HepG2 (cell line): ENCODE results near the gene OGFOD3. TPM values are rescaled to one million over a fixed set of nuclear protein-coding genes. Genes with fewer than 3 reads are reported as not detected.
A peak's percentile ranks its signal among the peaks of the same experiment; 100 is the strongest.

Experiments
- CENPX ChIP-seq: sonication (generic); formaldehyde crosslinking; IDR thresholded peaks from 2 replicates; pipeline ENCODE4 v1.9.0; 2021; ENCODE audit warnings: mild to moderate bottlenecking, missing genetic modification reagents, moderate library complexity
- FOXK1 ChIP-seq: sonication (generic); formaldehyde crosslinking; IDR thresholded peaks from 2 replicates; pipeline ENCODE4 v1.4.0; 2020; ENCODE audit warnings: low read depth, missing genetic modification reagents, borderline replicate concordance
- KDM4B ChIP-seq: sonication (generic); formaldehyde crosslinking; IDR thresholded peaks from 2 replicates; pipeline ENCODE4 v1.4.0; 2020; ENCODE audit warnings: missing genetic modification reagents
- MED1 ChIP-seq: sonication (generic); formaldehyde crosslinking; IDR thresholded peaks from 2 replicates; pipeline ENCODE4 v1.4.0; 2020; ENCODE audit warnings: missing genetic modification reagents
- PHF8 ChIP-seq: sonication (generic); formaldehyde crosslinking; IDR thresholded peaks from 2 replicates; pipeline ENCODE4 v1.5.0; 2020; ENCODE audit warnings: missing genetic modification reagents
- RCOR2 ChIP-seq: IDR thresholded peaks from 2 replicates; pipeline ENCODE4 v1.6.1; 2016; ENCODE audit warnings: missing biosample characterization, missing genetic modification reagents
- SP5 ChIP-seq: IDR thresholded peaks from 2 replicates; pipeline ENCODE4 v1.6.1; 2016; ENCODE audit warnings: low read depth, borderline replicate concordance
- TCF7L2 ChIP-seq: IDR thresholded peaks from 2 replicates; pipeline ENCODE4 v1.6.1; 2011; ENCODE audit warnings: mild to moderate bottlenecking, low read depth, low read length, moderate library complexity
- ZBTB20 ChIP-seq: sonication (generic); formaldehyde crosslinking; IDR thresholded peaks from 2 replicates; pipeline ENCODE4 v1.8.1; 2023; ENCODE audit warnings: missing genetic modification reagents, low read depth, mild to moderate bottlenecking, borderline replicate concordance
- ZFY ChIP-seq: sonication (generic); formaldehyde crosslinking; IDR thresholded peaks from 2 replicates; pipeline ENCODE4 v1.4.0; 2020; ENCODE audit warnings: missing genetic modification reagents
- ZNF17 ChIP-seq: sonication (generic); formaldehyde crosslinking; IDR thresholded peaks from 2 replicates; pipeline ENCODE4 v1.5.0; 2020; ENCODE audit warnings: mild to moderate bottlenecking, missing genetic modification reagents
- polyA plus RNA-seq, 8 experiments: library from polyadenylated mRNA; depleted of rRNA in 3 of 8; stranded (reverse) in 7 of 8; unstranded in 1 of 8; fragments of >200 nt; fragmentation: Illumina TruSeq in 4 of 8; extraction: Trizol in 4 of 8; gene quantifications; 2 replicates each; pipeline versions ENCODE4 v1.2.1 to v1.2.3, GENCODE V29; 2011 to 2016; ENCODE audit warnings: low read depth in 4 of 8, missing spikeins in 1 of 8, mixed read lengths in 1 of 8; ENCODE audit not compliant: insufficient read depth in 1 of 8
- total RNA-seq, 5 experiments: library from RNA; depleted of rRNA; stranded (reverse); fragments of >200 nt; fragmentation: Illumina TruSeq; extraction: Trizol; gene quantifications; 2 replicates each; pipeline ENCODE4 v1.2.3, GENCODE V29; 2016; ENCODE audit warnings: low read depth in 1 of 5
- TF ChIP-seq, protein P1 (sequence below): sonication (generic); formaldehyde crosslinking; IDR thresholded peaks from 2 replicates; pipeline ENCODE4 v1.4.0; 2020; ENCODE audit warnings: missing genetic modification reagents
- TF ChIP-seq, protein P2 (sequence below): IDR thresholded peaks from 2 replicates; pipeline ENCODE4 v1.6.1; 2012; ENCODE audit warnings: low read length, improper control_type of control experiment
- TF ChIP-seq, protein P3 (sequence below): sonication (generic); formaldehyde crosslinking; IDR thresholded peaks from 2 replicates; pipeline ENCODE4 v1.8.0; 2022; ENCODE audit warnings: low read depth, missing genetic modification reagents
- TF ChIP-seq, protein P4 (sequence below), 2 experiments: sonication (generic) in 1 of 2; formaldehyde crosslinking in 1 of 2; IDR thresholded peaks; 2 replicates each; pipeline versions ENCODE4 v1.6.1 to v1.9.0; 2014 to 2022; ENCODE audit warnings: antibody characterized with exemption in 1 of 2, borderline replicate concordance in 1 of 2, inconsistent platforms in 1 of 2, low read depth in 1 of 2, missing genetic modification reagents in 1 of 2

The OGFOD3 gene
- total and polyA plus RNA-seq, 2 of the 13 experiments (the other 11 are each of a cell fraction or from before 2014, with no cell fraction given), result 40.0 to 42.1 TPM

DNA sequence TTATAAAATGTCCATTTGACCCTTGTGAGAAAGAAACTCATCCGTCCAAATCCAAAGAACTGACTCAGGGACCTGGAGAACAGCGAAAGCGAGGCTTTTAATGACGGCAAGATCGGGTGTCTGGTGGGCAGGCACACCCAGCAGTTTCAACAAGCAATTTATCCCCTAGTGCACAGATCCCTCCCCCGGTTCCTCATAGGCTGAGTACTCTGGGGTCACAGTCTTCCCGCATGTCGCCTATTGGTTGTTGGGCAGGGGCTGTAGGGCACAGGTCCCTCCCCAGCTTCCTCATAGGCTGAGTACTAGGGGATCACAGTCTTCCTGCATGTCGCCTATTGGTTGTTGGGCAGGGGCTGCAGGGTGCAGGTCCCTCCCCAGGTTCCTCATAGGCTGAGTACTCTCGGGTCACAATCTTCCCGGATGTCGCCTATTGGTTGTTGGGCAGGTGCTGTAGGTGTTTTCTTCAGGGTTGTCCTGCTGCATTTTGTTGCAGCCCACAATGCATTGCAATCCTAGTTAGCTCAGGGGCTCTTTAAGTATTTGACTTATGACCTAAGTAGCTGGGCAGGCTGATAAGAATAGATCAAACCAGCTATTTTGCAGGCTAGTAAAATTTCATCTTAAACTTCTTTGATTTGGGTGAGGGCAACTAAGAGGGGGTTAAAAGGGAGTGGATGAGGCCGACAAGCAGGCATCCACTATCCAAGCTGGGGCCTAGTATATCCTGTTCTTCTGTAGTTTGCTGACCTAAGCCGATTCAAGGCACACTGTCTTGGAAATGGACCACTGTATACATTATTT, 50.5 kb downstream of the OGFOD3 start (continued):
- TF ChIP-seq, protein P1, sequence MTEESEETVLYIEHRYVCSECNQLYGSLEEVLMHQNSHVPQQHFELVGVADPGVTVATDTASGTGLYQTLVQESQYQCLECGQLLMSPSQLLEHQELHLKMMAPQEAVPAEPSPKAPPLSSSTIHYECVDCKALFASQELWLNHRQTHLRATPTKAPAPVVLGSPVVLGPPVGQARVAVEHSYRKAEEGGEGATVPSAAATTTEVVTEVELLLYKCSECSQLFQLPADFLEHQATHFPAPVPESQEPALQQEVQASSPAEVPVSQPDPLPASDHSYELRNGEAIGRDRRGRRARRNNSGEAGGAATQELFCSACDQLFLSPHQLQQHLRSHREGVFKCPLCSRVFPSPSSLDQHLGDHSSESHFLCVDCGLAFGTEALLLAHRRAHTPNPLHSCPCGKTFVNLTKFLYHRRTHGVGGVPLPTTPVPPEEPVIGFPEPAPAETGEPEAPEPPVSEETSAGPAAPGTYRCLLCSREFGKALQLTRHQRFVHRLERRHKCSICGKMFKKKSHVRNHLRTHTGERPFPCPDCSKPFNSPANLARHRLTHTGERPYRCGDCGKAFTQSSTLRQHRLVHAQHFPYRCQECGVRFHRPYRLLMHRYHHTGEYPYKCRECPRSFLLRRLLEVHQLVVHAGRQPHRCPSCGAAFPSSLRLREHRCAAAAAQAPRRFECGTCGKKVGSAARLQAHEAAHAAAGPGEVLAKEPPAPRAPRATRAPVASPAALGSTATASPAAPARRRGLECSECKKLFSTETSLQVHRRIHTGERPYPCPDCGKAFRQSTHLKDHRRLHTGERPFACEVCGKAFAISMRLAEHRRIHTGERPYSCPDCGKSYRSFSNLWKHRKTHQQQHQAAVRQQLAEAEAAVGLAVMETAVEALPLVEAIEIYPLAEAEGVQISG (CRISPR knock-in tag), result no peak
- TF ChIP-seq, protein P2, sequence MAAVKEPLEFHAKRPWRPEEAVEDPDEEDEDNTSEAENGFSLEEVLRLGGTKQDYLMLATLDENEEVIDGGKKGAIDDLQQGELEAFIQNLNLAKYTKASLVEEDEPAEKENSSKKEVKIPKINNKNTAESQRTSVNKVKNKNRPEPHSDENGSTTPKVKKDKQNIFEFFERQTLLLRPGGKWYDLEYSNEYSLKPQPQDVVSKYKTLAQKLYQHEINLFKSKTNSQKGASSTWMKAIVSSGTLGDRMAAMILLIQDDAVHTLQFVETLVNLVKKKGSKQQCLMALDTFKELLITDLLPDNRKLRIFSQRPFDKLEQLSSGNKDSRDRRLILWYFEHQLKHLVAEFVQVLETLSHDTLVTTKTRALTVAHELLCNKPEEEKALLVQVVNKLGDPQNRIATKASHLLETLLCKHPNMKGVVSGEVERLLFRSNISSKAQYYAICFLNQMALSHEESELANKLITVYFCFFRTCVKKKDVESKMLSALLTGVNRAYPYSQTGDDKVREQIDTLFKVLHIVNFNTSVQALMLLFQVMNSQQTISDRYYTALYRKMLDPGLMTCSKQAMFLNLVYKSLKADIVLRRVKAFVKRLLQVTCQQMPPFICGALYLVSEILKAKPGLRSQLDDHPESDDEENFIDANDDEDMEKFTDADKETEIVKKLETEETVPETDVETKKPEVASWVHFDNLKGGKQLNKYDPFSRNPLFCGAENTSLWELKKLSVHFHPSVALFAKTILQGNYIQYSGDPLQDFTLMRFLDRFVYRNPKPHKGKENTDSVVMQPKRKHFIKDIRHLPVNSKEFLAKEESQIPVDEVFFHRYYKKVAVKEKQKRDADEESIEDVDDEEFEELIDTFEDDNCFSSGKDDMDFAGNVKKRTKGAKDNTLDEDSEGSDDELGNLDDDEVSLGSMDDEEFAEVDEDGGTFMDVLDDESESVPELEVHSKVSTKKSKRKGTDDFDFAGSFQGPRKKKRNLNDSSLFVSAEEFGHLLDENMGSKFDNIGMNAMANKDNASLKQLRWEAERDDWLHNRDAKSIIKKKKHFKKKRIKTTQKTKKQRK, result peak; percentile 70
- TF ChIP-seq CENPX (CRISPR knock-in tag) (no peak), ZBTB20 (CRISPR knock-in tag) (no peak), MED1 (peak; percentile 46), ZNF17 (CRISPR knock-in tag) (no peak), FOXK1 (CRISPR knock-in tag) (0 out of 2 replicates have a peak, but pooled peaks have one; percentile 39), PHF8 (CRISPR knock-in tag) (peak; percentile 39; the same call in 1 of the 2 replicates), SP5 (peak; percentile 20; the same call in 1 of the 2 replicates), ZFY (peak; percentile 43), RCOR2 (CRISPR knock-in tag) (no peak), KDM4B (CRISPR knock-in tag) (no peak), TCF7L2 (no peak)
- TF ChIP-seq, protein P3, sequence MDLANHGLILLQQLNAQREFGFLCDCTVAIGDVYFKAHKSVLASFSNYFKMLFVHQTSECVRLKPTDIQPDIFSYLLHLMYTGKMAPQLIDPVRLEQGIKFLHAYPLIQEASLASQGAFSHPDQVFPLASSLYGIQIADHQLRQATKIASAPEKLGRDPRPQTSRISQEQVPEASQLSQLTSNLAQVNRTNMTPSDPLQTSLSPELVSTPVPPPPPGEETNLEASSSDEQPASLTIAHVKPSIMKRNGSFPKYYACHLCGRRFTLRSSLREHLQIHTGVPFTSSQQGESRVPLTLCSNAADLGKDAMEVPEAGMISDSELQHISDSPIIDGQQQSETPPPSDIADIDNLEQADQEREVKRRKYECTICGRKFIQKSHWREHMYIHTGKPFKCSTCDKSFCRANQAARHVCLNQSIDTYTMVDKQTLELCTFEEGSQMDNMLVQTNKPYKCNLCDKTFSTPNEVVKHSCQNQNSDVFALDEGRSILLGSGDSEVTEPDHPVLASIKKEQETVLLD (CRISPR knock-in tag), result no peak
- TF ChIP-seq, protein P4, sequence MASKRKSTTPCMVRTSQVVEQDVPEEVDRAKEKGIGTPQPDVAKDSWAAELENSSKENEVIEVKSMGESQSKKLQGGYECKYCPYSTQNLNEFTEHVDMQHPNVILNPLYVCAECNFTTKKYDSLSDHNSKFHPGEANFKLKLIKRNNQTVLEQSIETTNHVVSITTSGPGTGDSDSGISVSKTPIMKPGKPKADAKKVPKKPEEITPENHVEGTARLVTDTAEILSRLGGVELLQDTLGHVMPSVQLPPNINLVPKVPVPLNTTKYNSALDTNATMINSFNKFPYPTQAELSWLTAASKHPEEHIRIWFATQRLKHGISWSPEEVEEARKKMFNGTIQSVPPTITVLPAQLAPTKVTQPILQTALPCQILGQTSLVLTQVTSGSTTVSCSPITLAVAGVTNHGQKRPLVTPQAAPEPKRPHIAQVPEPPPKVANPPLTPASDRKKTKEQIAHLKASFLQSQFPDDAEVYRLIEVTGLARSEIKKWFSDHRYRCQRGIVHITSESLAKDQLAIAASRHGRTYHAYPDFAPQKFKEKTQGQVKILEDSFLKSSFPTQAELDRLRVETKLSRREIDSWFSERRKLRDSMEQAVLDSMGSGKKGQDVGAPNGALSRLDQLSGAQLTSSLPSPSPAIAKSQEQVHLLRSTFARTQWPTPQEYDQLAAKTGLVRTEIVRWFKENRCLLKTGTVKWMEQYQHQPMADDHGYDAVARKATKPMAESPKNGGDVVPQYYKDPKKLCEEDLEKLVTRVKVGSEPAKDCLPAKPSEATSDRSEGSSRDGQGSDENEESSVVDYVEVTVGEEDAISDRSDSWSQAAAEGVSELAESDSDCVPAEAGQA (IDR thresholded peaks at IDR 0.05; ENCODE audit: low read depth), result no peak
- TF ChIP-seq, protein P4 (CRISPR knock-in tag; IDR thresholded peaks at IDR 0.05; ENCODE audit: borderline replicate concordance), result no peak
